Midbrain (tissue), 1 donor: ENCODE results near the gene HTT-AS.
"Not testable (repeated sequence)": the region's sequence is repeated elsewhere in the genome, so short reads cannot be mapped to it uniquely, and the experiment has no call there.

Experiments used
- DNase-seq: peaks from one replicate; lab custom pipeline; 2025; lab: John Stamatoyannopoulos, UW

The HTT-AS gene

GRCh38 chr4:3051141-3051897 is 23.0 kb downstream of the HTT-AS start:
- DNase-seq, result not testable (repeated sequence)

GRCh38 chr4:3047464-3048286 is 26.7 kb downstream of the HTT-AS start:
- peak; percentile 66 for DNase-seq

- DNase-seq, result no peak
Observed at GRCh38 chr4:3046623-3047022, 27.7 kb downstream of the HTT-AS start.

DNA sequence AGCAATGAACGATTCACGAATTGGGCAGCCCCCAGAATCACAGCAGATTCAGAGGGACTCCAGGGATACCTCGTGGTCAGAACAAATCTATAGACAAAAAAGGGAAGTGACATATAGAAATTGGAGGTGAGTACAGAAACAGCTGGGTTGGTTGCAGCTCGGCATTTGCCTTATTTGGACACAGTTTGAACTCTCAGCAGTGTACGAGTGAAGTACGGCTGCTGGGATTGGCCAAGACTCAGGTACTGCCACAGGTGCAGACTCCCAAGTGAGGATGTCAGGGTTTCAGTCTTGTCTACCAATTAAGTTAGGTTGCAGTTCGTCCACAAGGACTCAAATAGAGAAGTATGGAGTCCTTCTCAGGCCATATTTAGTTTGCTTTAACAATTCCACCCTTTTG is 28.2 kb downstream of the HTT-AS start:
- DNase-seq, result no peak

GRCh38 chr4:3044870-3045819 is 29.2 kb downstream of the HTT-AS start:
- DNase-seq, result no peak

DNA sequence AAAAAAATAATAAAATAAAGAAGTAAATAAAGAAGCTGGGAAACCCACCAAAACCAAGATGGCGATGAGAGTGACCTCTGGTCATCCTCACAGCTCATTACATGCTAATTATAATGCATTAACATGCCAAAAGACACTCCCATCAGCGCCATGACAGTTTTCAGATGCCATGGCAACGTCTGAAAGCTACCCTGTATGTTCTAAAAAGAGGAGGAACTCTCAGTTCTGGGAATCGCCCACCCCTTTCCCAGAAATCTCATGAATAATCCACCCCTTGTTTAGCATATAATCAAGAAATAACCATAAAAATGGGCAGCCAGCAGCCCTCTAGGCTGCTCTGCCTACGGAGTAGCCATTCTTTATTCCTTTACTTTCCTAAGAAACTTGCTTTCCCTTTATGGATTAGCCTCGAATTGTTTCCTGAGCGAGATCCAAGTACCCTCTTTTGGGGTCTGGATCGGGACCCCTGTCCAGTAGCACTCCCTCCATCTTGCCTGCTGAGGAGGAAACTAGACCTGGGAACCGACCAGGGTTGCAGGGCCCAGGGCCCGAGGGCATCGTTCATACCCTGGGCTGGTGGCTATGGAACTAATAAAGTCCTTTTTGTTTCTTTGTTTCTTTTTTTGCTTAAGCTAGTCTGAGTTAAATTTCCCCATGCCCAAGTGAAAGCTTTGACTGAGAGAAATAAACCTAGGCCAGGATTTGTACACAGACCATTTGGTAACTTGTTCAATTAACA is 30.9 kb downstream of the HTT-AS start:
- no peak for DNase-seq

DNA sequence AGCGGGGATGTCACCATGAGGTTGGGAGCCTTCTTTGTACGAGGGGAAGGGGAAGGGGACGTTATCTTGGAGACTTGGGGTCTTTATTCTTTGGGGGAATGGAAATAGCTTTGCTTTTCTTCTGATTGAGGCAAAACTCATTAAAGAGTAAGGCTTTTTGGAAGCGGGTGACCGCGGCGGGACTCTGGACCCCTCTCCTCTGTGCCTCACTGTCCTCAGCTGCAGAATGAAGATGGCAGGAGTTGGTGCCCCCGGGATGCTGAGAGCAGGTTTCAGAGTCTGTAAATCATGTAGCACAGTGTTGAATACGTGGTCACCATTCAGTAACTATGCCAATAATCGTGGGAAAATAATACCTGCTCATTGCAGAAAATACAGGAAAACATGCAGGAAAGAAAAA is 32.1 kb downstream of the HTT-AS start:
- DNase-seq, result no peak

GRCh38 chr4:3041192-3042142 is 32.9 kb downstream of the HTT-AS start:
- peak; percentile 34 for DNase-seq

DNA sequence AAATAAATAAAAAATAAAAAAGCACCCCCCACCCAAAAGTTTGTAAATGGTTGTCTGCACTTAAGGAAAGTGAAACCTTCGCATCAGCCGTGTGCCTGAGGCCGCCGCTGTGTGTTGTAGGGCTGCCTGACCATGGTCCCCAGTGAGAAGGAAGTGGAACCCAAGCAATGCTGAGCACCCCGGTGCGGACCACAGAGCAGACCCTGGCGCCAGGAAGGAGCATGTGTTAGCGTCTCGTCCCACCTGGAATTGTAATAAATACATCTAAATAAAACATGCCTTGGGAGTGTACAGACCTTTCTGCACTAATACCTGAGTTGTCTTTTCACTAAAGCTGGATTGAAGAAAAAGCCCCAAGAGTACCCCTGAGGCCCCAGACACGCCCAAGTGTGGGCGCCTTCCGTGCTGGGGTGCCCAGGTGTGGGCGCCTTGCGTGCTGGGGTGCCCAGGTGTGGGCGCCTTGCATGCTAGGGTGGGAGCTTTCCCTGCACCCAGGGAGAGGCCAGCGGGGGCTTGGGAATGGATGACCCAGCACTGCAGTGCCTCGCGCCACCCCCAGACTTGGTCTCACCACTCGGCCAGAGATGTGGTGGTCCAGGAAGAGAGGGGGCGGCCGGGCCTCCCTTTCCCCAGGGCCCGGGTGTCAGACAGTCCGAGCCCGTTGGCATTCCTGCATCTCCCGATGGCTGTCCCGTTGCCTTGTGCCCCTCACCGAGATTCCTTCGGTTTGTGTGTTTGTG is 33.7 kb downstream of the HTT-AS start:
- DNase-seq, result no peak

DNA sequence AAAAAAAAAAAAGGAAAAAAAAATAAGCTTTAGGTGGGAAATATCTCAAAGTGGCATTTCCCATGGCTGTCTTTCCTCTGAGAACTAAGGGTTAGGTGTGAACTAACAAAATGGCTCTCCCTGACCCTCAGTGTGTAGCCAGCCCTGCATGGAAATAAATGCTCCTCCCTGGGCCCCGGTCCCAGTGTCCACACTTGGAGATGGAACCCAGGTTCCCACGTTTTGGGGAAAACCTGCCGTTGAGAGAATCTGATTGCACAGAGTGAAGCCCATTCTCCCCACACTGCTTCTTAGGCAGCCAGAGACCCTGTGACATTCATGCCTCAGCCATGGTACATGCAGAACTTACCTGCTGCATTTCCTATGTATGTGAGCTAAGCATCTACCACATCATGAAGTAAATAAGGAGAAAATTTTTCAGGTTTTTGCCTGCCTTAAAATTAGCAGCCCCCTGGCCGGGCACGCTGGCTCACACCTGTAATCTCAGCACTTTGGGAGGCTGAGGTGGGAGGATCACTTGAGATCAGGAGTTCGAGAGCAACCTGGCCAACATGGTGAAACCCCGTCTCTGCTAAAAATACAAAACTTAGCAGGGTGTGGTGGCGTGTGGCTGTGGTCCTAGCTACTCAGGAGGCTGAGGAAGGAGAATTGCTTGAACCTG is 34.5 kb downstream of the HTT-AS start:
- no peak for DNase-seq

DNA sequence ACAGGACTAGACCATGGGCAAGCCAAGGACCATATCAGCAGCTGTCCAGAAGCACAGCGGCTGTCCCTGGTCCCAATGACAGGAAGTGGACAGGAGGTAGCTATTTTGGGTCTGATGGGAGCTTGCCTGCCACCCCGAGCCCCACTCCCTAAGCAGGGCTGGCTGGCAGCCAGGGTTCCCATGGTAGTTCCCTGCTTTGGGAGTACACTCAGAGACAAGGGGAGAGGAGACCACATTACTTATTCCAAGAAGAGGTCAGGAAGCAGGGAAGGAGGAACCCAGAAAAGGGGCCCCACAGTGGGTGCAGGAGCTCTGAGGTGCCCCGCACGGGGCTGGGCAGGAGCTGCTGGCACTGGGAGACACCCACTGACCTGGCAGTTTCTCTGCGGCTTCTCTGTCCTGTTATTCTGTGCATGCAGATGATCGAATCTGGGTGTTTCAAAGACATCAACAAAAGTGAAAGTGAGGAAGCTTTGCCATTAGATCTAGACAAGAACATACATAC is 36.3 kb downstream of the HTT-AS start:
- no peak for DNase-seq

GRCh38 chr4:3036131-3036952 is 38.0 kb downstream of the HTT-AS start:
- no peak for DNase-seq

- DNase-seq, result no peak
Observed at GRCh38 chr4:3035674-3036073, 38.7 kb downstream of the HTT-AS start.

DNA sequence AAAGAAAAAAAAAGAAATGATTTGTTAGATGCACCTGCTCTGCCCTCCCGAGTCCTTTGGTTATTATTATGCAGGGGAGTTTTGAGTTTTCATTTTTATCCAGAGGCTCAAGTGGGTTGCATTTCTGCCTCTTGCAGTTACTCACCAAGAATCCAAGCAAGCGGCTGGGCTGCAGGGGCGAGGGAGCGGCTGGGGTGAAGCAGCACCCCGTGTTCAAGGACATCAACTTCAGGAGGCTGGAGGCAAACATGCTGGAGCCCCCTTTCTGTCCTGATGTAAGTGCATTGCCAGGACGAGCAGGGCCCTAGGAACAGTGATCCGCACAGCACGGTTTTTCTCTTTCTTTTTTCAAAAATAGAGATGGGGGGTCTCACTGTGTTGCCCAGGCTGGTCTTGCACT is 39.1 kb downstream of the HTT-AS start:
- DNase-seq, result no peak

DNA sequence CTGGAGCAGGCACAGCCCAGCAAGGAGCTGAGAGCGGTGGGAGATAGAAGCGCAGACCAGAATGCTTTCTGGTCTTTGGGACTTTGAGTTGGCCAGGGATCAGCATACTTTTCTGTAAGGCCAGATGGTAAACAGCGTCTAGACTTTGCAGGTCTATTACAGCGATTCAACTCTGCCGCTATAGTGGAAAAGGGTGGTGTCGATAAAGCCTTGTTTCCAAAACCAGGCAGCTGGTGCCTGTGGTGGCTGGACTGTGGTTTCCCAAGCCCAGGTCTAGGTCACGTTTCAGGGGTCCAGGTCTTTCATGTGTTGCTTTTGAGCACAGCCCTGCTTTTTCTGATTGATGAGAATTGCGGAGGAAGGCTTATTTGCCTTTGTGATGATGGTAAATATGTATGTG is 40.1 kb downstream of the HTT-AS start:
- no peak for DNase-seq

- no peak for DNase-seq
Observed at GRCh38 chr4:3031357-3032082, 42.8 kb downstream of the HTT-AS start.
